ENCODE measurements around the gene PSMD1.
A peak's percentile ranks its signal among the peaks of the same experiment; 100 is the strongest.

Gene PSMD1

GRCh38 chr2:231053846-231054245 is 2.8 kb upstream of the PSMD1 start:
- peaks cover 0 to 12% (median 8%) of the 10 kb centered on the region in 5 experiments for H3K27me3 ChIP-seq (replicated peaks in 2 of 5; ENCODE audit: control insufficient read depth in 4 of 5, insufficient read depth in 5 of 5, low read length in 4 of 5)
- DNase-seq, result no peak
- peaks cover 10 to 33% (median 26%) of the 10 kb centered on the region in 4 experiments for H3K4me1 ChIP-seq (ENCODE audit: control extremely low read depth in 1 of 4, control insufficient read depth in 4 of 4, insufficient read depth in 4 of 4, low read length in 3 of 4)
- H3K4me3 ChIP-seq (ENCODE audit: control insufficient read depth in 1 of 7, extremely low read depth in 1 of 7, insufficient read depth in 4 of 7, low read depth in 2 of 7, low read length in 6 of 7), result no peak overlapping the region
- H3K9me3 ChIP-seq (ENCODE audit: control extremely low read depth in 1 of 5, control insufficient read depth in 4 of 5, insufficient read depth in 2 of 5, low read depth in 1 of 5, low read length in 4 of 5), result no peaks in the 10 kb centered on the region
- CTCF ChIA-PET, result interaction anchor here (1.2 to 3.1 kb wide), 4 partner anchors 11 to 58 kb away, joined by 5 to 18 read pairs (median 7); partner anchors contain the start of gene SPATA3
- no peak overlapping the region for H3K27ac ChIP-seq (ENCODE audit: insufficient read depth in 1 of 2, low read depth in 1 of 2, low read length in 2 of 2, poor library complexity in 1 of 2, severe bottlenecking in 2 of 2)
- no peaks in the 10 kb centered on the region for H3K36me3 ChIP-seq (ENCODE audit: control insufficient read depth in 4 of 4, insufficient read depth in 4 of 4, low read length in 3 of 4)
- POLR2A ChIA-PET, result no interaction called here
- WGBS (ENCODE audit: insufficient coverage), result 63% methylated on average over 6 of the region's 6 CpGs

- peak overlapping the region; percentile 82 to 99 (median 96) for H3K4me3 ChIP-seq (ENCODE audit: control insufficient read depth in 1 of 7, extremely low read depth in 1 of 7, insufficient read depth in 4 of 7, low read depth in 2 of 7, low read length in 6 of 7)
- peak in 1 of 3 donors; percentile 26 for DNase-seq
- peaks cover 4 to 13% (median 9%) of the 10 kb centered on the region in 4 experiments for H3K36me3 ChIP-seq (ENCODE audit: control insufficient read depth in 4 of 4, insufficient read depth in 4 of 4, low read length in 3 of 4)
- H3K27ac ChIP-seq (ENCODE audit: insufficient read depth in 1 of 2, low read depth in 1 of 2, low read length in 2 of 2, poor library complexity in 1 of 2, severe bottlenecking in 2 of 2), result peak overlapping the region; percentile 95 to 98
- peaks cover 10 to 44% (median 24%) of the 10 kb centered on the region in 4 experiments for H3K4me1 ChIP-seq (ENCODE audit: control extremely low read depth in 1 of 4, control insufficient read depth in 4 of 4, insufficient read depth in 4 of 4, low read length in 3 of 4)
- 7% methylated on average over 7 of the region's 10 CpGs for WGBS (ENCODE audit: insufficient coverage)
- POLR2A ChIA-PET, result interaction anchor here (0.5 kb wide), 1 partner anchor 12 kb away, joined by 3 read pairs; no protein-coding TSS in a partner anchor
- H3K9me3 ChIP-seq (ENCODE audit: control extremely low read depth in 1 of 5, control insufficient read depth in 4 of 5, insufficient read depth in 2 of 5, low read depth in 1 of 5, low read length in 4 of 5), result no peaks in the 10 kb centered on the region
- CTCF ChIA-PET, result interaction anchor here (0.9 to 1.8 kb wide), 6 partner anchors 10 to 408 kb away, joined by 3 to 6 read pairs (median 4); no protein-coding TSS in a partner anchor
- H3K27me3 ChIP-seq (replicated peaks in 2 of 5; ENCODE audit: control insufficient read depth in 4 of 5, insufficient read depth in 5 of 5, low read length in 4 of 5), result peaks cover 0 to under 1% (median 0%) of the 10 kb centered on the region in 5 experiments
Observed at GRCh38 chr2:231057590-231057989, 923 bp downstream of the PSMD1 start.

GRCh38 chr2:231058761-231059550 is 2.3 kb downstream of the PSMD1 start:
- Histone ChIP-seq H3K9me3 (ENCODE audit: control extremely low read depth in 1 of 5, control insufficient read depth in 4 of 5, insufficient read depth in 2 of 5, low read depth in 1 of 5, low read length in 4 of 5) (no peaks in the 10 kb centered on the region), H3K4me3 (ENCODE audit: control insufficient read depth in 1 of 7, extremely low read depth in 1 of 7, insufficient read depth in 4 of 7, low read depth in 2 of 7, low read length in 6 of 7) (peak overlapping the region in 2 of 7 experiments; percentile 2 to 16), H3K36me3 (ENCODE audit: control insufficient read depth in 4 of 4, insufficient read depth in 4 of 4, low read length in 3 of 4) (peaks cover 5 to 25% (median 19%) of the 10 kb centered on the region in 4 experiments), H3K27me3 (replicated peaks in 2 of 5; ENCODE audit: control insufficient read depth in 4 of 5, insufficient read depth in 5 of 5, low read length in 4 of 5) (no peaks in the 10 kb centered on the region), H3K4me1 (ENCODE audit: control extremely low read depth in 1 of 4, control insufficient read depth in 4 of 4, insufficient read depth in 4 of 4, low read length in 3 of 4) (peaks cover 10 to 39% (median 20%) of the 10 kb centered on the region in 4 experiments), H3K27ac (ENCODE audit: insufficient read depth in 1 of 2, low read depth in 1 of 2, low read length in 2 of 2, poor library complexity in 1 of 2, severe bottlenecking in 2 of 2) (no peak overlapping the region)
- CTCF ChIA-PET, result interaction anchor here (0.7 to 1.8 kb wide), 6 partner anchors 8 to 406 kb away, joined by 3 to 6 read pairs (median 3); no protein-coding TSS in a partner anchor
- no peak for DNase-seq
- WGBS (ENCODE audit: insufficient coverage), result 90% methylated on average over 3 of the region's 4 CpGs
- POLR2A ChIA-PET, result no interaction called here

GRCh38 chr2:231059756-231060155 is 3.1 kb downstream of the PSMD1 start:
- CTCF ChIA-PET, result interaction anchor here (1.4 kb wide), 1 partner anchor 36 kb away, joined by 3 read pairs; no protein-coding TSS in a partner anchor
- Histone ChIP-seq H3K36me3 (ENCODE audit: control insufficient read depth in 4 of 4, insufficient read depth in 4 of 4, low read length in 3 of 4) (peaks cover 5 to 32% (median 26%) of the 10 kb centered on the region in 4 experiments), H3K4me3 (ENCODE audit: control insufficient read depth in 1 of 7, extremely low read depth in 1 of 7, insufficient read depth in 4 of 7, low read depth in 2 of 7, low read length in 6 of 7) (no peak overlapping the region), H3K9me3 (ENCODE audit: control extremely low read depth in 1 of 5, control insufficient read depth in 4 of 5, insufficient read depth in 2 of 5, low read depth in 1 of 5, low read length in 4 of 5) (no peaks in the 10 kb centered on the region), H3K27ac (ENCODE audit: insufficient read depth in 1 of 2, low read depth in 1 of 2, low read length in 2 of 2, poor library complexity in 1 of 2, severe bottlenecking in 2 of 2) (no peak overlapping the region), H3K4me1 (ENCODE audit: control extremely low read depth in 1 of 4, control insufficient read depth in 4 of 4, insufficient read depth in 4 of 4, low read length in 3 of 4) (peaks cover 10 to 39% (median 19%) of the 10 kb centered on the region in 4 experiments), H3K27me3 (replicated peaks in 2 of 5; ENCODE audit: control insufficient read depth in 4 of 5, insufficient read depth in 5 of 5, low read length in 4 of 5) (no peaks in the 10 kb centered on the region)
- POLR2A ChIA-PET, result no interaction called here
- WGBS (ENCODE audit: insufficient coverage), result no CpG with 5 or more reads among the region's 2 CpGs
- DNase-seq, result no peak

GRCh38 chr2:231062776-231063175 is 6.1 kb downstream of the PSMD1 start:
- peaks cover 13 to 51% (median 41%) of the 10 kb centered on the region in 4 experiments for H3K36me3 ChIP-seq (ENCODE audit: control insufficient read depth in 4 of 4, insufficient read depth in 4 of 4, low read length in 3 of 4)
- no peak overlapping the region for H3K27ac ChIP-seq (ENCODE audit: insufficient read depth in 1 of 2, low read depth in 1 of 2, low read length in 2 of 2, poor library complexity in 1 of 2, severe bottlenecking in 2 of 2)
- no peak overlapping the region for H3K4me3 ChIP-seq (ENCODE audit: control insufficient read depth in 1 of 7, extremely low read depth in 1 of 7, insufficient read depth in 4 of 7, low read depth in 2 of 7, low read length in 6 of 7)
- no peaks in the 10 kb centered on the region for H3K9me3 ChIP-seq (ENCODE audit: control extremely low read depth in 1 of 5, control insufficient read depth in 4 of 5, insufficient read depth in 2 of 5, low read depth in 1 of 5, low read length in 4 of 5)
- WGBS (ENCODE audit: insufficient coverage), result no CpG with 5 or more reads among the region's 3 CpGs
- peaks cover 5 to 31% (median 13%) of the 10 kb centered on the region in 4 experiments for H3K4me1 ChIP-seq (ENCODE audit: control extremely low read depth in 1 of 4, control insufficient read depth in 4 of 4, insufficient read depth in 4 of 4, low read length in 3 of 4)
- DNase-seq, result no peak
- ChIA-PET CTCF (interaction anchor here (0.9 kb wide), 1 partner anchor 8 kb away, joined by 3 read pairs; no protein-coding TSS in a partner anchor), POLR2A (no interaction called here)
- no peaks in the 10 kb centered on the region for H3K27me3 ChIP-seq (replicated peaks in 2 of 5; ENCODE audit: control insufficient read depth in 4 of 5, insufficient read depth in 5 of 5, low read length in 4 of 5)

- H3K36me3 ChIP-seq (ENCODE audit: control insufficient read depth in 4 of 4, insufficient read depth in 4 of 4, low read length in 3 of 4), result peaks cover 17 to 56% (median 46%) of the 10 kb centered on the region in 4 experiments
- DNase-seq, result peak in 1 of 3 donors; percentile 40
- H3K27me3 ChIP-seq (replicated peaks in 2 of 5; ENCODE audit: control insufficient read depth in 4 of 5, insufficient read depth in 5 of 5, low read length in 4 of 5), result no peaks in the 10 kb centered on the region
- H3K27ac ChIP-seq (ENCODE audit: insufficient read depth in 1 of 2, low read depth in 1 of 2, low read length in 2 of 2, poor library complexity in 1 of 2, severe bottlenecking in 2 of 2), result no peak overlapping the region
- POLR2A ChIA-PET, result no interaction called here
- 100% methylated on average over 1 of the region's 1 CpG for WGBS (ENCODE audit: insufficient coverage)
- no peak overlapping the region for H3K4me3 ChIP-seq (ENCODE audit: control insufficient read depth in 1 of 7, extremely low read depth in 1 of 7, insufficient read depth in 4 of 7, low read depth in 2 of 7, low read length in 6 of 7)
- H3K9me3 ChIP-seq (ENCODE audit: control extremely low read depth in 1 of 5, control insufficient read depth in 4 of 5, insufficient read depth in 2 of 5, low read depth in 1 of 5, low read length in 4 of 5), result no peaks in the 10 kb centered on the region
- H3K4me1 ChIP-seq (ENCODE audit: control extremely low read depth in 1 of 4, control insufficient read depth in 4 of 4, insufficient read depth in 4 of 4, low read length in 3 of 4), result peaks cover 0 to 26% (median 8%) of the 10 kb centered on the region in 4 experiments
- CTCF ChIA-PET, result interaction anchor here (0.9 to 1.8 kb wide), 2 partner anchors 9 to 10 kb away, joined by 3 to 8 read pairs; no protein-coding TSS in a partner anchor
Observed at GRCh38 chr2:231063347-231063746, 6.7 kb downstream of the PSMD1 start.
